RCC 7860 (cell line): ENCODE measurements around the gene PCDHB2.
"Not testable (repeated sequence)": the region's sequence is repeated elsewhere in the genome, so short reads cannot be mapped to it uniquely, and the experiment has no call there.

Source experiments
- DNase-seq: peaks from one replicate; pipeline ENCODE4 v3.0.0-alpha.2; 2015; ENCODE audit warnings: low spot score
- FAIRE-seq: peaks from 2 replicates; lab custom pipeline; 2012; peaks lifted over from hg19 to GRCh38; lab: Jason Lieb, UNC

PCDHB2 gene

GRCh38 chr5:141135030-141135717, 40.8 kb downstream of the PCDHB2 start, which contains the start of gene PCDHB5:
TSS of gene PCDHB5 (plus strand) at chr5:141135206. CDS start at chr5:141135435, 229 bp downstream.
- no peak for FAIRE-seq
- no peak for DNase-seq

- DNase-seq (no peak), FAIRE-seq (no peak)
Observed at GRCh38 chr5:141135718-141136266, 41.4 kb downstream of the PCDHB2 start.

- FAIRE-seq, DNase-seq: not testable (repeated sequence)
Observed at GRCh38 chr5:141137346-141137745, 42.9 kb downstream of the PCDHB2 start.
